Choroid plexus epithelial cell (primary cell): ENCODE results near the gene DGAT2L6.
"Not testable (repeated sequence)": the region's sequence is repeated elsewhere in the genome, so short reads cannot be mapped to it uniquely, and the experiment has no call there.

Source experiments
- DNase-seq: peaks from one replicate; pipeline ENCODE4 v3.0.0-alpha.2; 2010; ENCODE audit warnings: low read depth
- H3K4me3 ChIP-seq: 2 replicates; pipeline ENCODE4 v1.5.1; 2011; ENCODE audit warnings: low read depth, mild to moderate bottlenecking, control low read depth, low read length, moderate library complexity
- TF ChIP-seq, protein P1 (sequence below): conservative IDR thresholded peaks from 2 replicates; pipeline ENCODE4 v1.5.1; 2011; ENCODE audit warnings: low read depth, mild to moderate bottlenecking, control low read depth, inconsistent platforms, low read length, moderate library complexity

Gene DGAT2L6

DNA sequence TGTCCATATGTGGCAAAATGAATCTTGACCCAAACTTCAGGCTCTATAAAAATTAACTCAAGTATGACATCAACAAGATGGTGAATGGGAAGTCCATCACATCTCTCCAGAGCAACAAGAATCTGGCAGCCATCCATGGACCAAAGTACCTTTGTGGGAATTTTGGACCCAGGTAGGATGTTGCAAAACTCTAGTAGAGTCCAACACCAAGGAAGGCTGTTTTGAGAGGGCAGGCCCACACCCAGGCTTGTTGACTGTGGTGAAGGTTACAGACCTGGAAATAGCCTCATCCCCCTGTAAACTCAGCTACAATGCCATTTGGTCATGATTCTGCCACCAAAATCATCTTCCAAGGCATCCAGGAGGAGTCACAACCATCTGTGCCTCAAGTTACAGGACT, 12.9 kb downstream of the DGAT2L6 start:
- TF ChIP-seq, protein P1, sequence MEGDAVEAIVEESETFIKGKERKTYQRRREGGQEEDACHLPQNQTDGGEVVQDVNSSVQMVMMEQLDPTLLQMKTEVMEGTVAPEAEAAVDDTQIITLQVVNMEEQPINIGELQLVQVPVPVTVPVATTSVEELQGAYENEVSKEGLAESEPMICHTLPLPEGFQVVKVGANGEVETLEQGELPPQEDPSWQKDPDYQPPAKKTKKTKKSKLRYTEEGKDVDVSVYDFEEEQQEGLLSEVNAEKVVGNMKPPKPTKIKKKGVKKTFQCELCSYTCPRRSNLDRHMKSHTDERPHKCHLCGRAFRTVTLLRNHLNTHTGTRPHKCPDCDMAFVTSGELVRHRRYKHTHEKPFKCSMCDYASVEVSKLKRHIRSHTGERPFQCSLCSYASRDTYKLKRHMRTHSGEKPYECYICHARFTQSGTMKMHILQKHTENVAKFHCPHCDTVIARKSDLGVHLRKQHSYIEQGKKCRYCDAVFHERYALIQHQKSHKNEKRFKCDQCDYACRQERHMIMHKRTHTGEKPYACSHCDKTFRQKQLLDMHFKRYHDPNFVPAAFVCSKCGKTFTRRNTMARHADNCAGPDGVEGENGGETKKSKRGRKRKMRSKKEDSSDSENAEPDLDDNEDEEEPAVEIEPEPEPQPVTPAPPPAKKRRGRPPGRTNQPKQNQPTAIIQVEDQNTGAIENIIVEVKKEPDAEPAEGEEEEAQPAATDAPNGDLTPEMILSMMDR = no peak
- no peak for DNase-seq
- no peak overlapping the region for H3K4me3 ChIP-seq

DNA sequence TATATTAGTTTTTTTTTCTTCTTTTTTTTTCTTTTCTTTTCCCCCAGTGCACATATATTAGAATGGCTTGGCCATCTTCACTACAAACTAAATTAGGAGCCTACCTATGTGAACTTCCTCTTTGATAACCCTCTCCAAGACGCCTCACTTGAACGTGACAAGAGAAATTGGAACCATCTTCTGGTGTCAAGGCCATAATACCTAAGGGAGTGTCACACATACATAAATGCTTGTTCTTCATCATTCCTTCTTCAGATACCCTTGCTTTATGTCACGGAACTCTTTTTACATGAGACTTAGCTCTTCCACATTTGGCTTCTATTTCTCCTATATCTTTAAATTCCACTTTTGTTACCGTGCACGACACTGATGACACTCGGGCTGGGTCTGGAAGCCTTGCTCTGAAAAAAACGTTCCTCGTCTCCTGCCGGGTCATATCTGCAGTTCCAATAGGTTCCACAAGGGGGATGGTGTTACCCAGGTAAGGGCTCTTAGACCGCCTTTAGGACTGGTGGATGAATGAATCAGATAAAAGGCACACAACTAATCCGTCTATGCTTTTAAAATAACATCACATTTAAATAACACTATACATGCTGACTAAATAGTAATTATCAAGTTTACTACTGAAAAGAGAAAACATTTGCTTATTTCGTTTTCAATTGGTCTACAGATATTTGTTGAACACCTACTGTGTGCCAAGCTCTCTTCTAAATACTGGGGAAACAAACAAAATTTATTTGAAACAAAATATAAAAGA, 19.9 kb downstream of the DGAT2L6 start:
- TF ChIP-seq, protein P1 = peak; percentile 76
- no peak overlapping the region for H3K4me3 ChIP-seq
- DNase-seq = peak; percentile 73

DNA sequence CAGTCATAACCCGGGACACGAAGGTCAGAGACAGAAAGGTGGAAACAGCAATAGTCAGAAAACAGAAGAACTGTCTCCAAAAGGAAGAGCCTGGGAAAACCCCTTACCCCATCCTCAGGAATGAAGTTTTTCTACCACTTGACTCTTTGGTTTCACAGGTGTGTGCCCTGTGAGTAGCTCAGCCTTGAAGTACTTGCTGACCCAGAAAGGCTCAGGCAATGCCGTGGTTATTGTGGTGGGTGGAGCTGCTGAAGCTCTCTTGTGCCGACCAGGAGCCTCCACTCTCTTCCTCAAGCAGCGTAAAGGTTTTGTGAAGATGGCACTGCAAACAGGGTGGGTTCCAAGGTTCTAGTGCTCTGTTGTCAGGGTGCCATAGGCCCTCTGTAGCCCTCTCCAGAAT, 24.4 kb downstream of the DGAT2L6 start:
- TF ChIP-seq, protein P1 = no peak
- H3K4me3 ChIP-seq = no peak overlapping the region
- no peak for DNase-seq

DNA sequence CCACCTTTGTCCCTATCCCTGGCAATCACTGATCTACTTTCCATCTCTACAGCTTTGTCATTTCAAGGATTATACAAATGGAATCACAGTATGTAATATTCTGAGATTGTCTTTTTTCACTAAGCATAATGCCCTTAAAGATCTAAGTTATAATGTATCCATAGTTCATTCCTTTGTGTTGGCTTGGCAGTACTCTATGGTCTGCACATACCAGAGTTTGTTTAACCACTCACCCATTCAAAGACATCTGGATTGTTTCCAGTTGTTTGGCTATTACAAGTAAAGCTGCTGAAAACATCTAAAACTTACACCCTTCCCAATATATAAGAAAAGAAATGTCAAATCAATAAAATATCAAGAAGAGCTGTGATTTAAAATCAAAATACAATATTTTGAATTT, 31.2 kb downstream of the DGAT2L6 start:
- DNase-seq = peak; percentile 11
- TF ChIP-seq, protein P1 = no peak

DNA sequence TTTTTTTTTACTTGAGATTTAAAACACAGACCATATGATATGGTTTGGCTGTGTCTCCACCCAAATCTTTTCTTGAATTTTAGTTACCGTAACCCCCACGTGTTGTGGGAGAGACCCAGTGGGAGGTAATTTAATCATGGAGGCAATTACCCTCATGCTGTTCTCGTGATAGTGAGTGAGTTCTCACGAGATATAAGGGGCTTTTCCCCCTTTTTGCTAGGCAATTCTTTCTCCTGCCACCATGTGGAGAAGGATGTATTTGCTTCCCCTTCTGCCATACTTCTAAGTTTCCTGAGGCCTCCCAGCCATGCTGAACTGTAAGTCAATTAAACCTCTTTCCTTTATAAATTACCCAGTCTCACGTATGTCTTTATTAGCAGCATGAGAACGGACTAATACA, 32.3 kb downstream of the DGAT2L6 start:
- DNase-seq, H3K4me3 ChIP-seq: not testable (repeated sequence)

More for the DNA sequence above, 31.2 kb downstream of the DGAT2L6 start:
- no peak overlapping the region for H3K4me3 ChIP-seq

GRCh38 chrX:70219938-70220764, 42.9 kb downstream of the DGAT2L6 start:
- peak; percentile 1 for DNase-seq
- TF ChIP-seq, protein P1 = no peak
- no peak overlapping the region for H3K4me3 ChIP-seq

GRCh38 chrX:70226048-70226447, 48.8 kb downstream of the DGAT2L6 start:
- no peak overlapping the region for H3K4me3 ChIP-seq
- DNase-seq = no peak
- TF ChIP-seq, protein P1 = no peak
